HEK293 (cell line): Measurements from ENCODE around the gene IGLL1.

Experiments used
- CTCF ChIA-PET: fragments of 350-600 bp; formaldehyde crosslinking; extraction: SDS; loops from one replicate; lab custom pipeline; 2021; ENCODE audit warnings: antibody characterized with exemption; lab: Yijun Ruan, JAX
- POLR2A ChIA-PET: fragments of 300-600 bp; formaldehyde crosslinking; extraction: SDS; loops from one replicate; lab custom pipeline; 2020; ENCODE audit warnings: antibody characterized with exemption, inconsistent platforms; lab: Yijun Ruan, JAX
- H3K27ac ChIP-seq: fragments of 200-500 bp; sonication (Bioruptor generic); 2 replicates; pipeline ENCODE4 v1.5.1; 2014; ENCODE audit warnings: low read depth, low read length, control low read depth, inconsistent platforms; ENCODE audit errors: extremely low read depth
- H3K36me3 ChIP-seq, 2 experiments: fragments of 200-500 bp in 1 of 2; sonication (Bioruptor generic) in 1 of 2; 1 replicate in 1 of 2; 2 replicates in 1 of 2; pipeline ENCODE4 v1.5.1; 2014 to 2017; ENCODE audit warnings: inconsistent platforms in 2 of 2, low read length in 2 of 2; ENCODE audit not compliant: control insufficient read depth in 2 of 2, insufficient read depth in 1 of 2
- H3K4me1 ChIP-seq: fragments of 200-500 bp; sonication (Bioruptor generic); 2 replicates; pipeline ENCODE4 v1.5.1; 2014; ENCODE audit warnings: mild to moderate bottlenecking, low read length, inconsistent platforms; ENCODE audit not compliant: control insufficient read depth, insufficient read depth
- H3K4me3 ChIP-seq: 2 replicates; pipeline ENCODE4 v1.5.1; 2011; ENCODE audit warnings: low read depth, mild to moderate bottlenecking, control low read depth, low read length, moderate library complexity
- H3K9me3 ChIP-seq: fragments of 200-500 bp; sonication (Bioruptor generic); 2 replicates; pipeline ENCODE4 v1.5.1; 2014; ENCODE audit warnings: low read depth, low read length, inconsistent platforms; ENCODE audit not compliant: control insufficient read depth, insufficient read depth
- GLI2 ChIP-seq: fragments of 450-650 bp; formaldehyde crosslinking; IDR thresholded peaks from 2 replicates; pipeline ENCODE4; 2017; ENCODE audit warnings: missing biosample characterization, missing genetic modification characterization, low read depth, borderline replicate concordance
- KLF7 ChIP-seq: fragments of 450-650 bp; formaldehyde crosslinking; IDR thresholded peaks from 2 replicates; pipeline ENCODE4 v1.5.1; 2016; ENCODE audit warnings: missing biosample characterization, missing genetic modification characterization, borderline replicate concordance
- MZF1 ChIP-seq: fragments of 450-650 bp; formaldehyde crosslinking; IDR thresholded peaks from 2 replicates; pipeline ENCODE4 v1.5.1; 2017; ENCODE audit warnings: missing biosample characterization, missing genetic modification characterization, borderline replicate concordance
- REPIN1 ChIP-seq: fragments of 450-650 bp; formaldehyde crosslinking; IDR thresholded peaks from 2 replicates; pipeline ENCODE4 v1.5.1; 2017; ENCODE audit warnings: missing biosample characterization, missing genetic modification characterization, low read depth
- SETDB1 ChIP-seq: IDR thresholded peaks from one replicate; pipeline ENCODE4 v1.6.1; 2017; ENCODE audit warnings: mild to moderate bottlenecking, low read length, moderate library complexity, mixed read lengths; ENCODE audit not compliant: insufficient read length
- ZBTB1 ChIP-seq: fragments of 450-650 bp; formaldehyde crosslinking; IDR thresholded peaks from 2 replicates; pipeline ENCODE4 v1.5.1; 2016; ENCODE audit warnings: missing biosample characterization, missing genetic modification characterization
- ZBTB11 ChIP-seq: fragments of 450-650 bp; formaldehyde crosslinking; conservative IDR thresholded peaks from 2 replicates; pipeline ENCODE4 v1.5.1; 2016; ENCODE audit warnings: low read depth, missing biosample characterization, missing genetic modification characterization
- ZBTB20 ChIP-seq: fragments of 450-650 bp; formaldehyde crosslinking; IDR thresholded peaks from 2 replicates; pipeline ENCODE4 v1.5.1; 2016; ENCODE audit warnings: missing biosample characterization, missing genetic modification characterization
- ZFP3 ChIP-seq: fragments of 450-650 bp; formaldehyde crosslinking; IDR thresholded peaks from 2 replicates; pipeline ENCODE4 v1.5.1; 2016; ENCODE audit warnings: low read depth, missing biosample characterization, missing genetic modification characterization
- ZNF138 ChIP-seq: fragments of 450-650 bp; formaldehyde crosslinking; IDR thresholded peaks from 2 replicates; pipeline ENCODE4 v1.5.1; 2016; ENCODE audit warnings: missing biosample characterization, missing genetic modification characterization, borderline replicate concordance
- ZNF148 ChIP-seq: fragments of 450-650 bp; formaldehyde crosslinking; IDR thresholded peaks from 2 replicates; pipeline ENCODE4 v1.5.0; 2017; ENCODE audit warnings: missing biosample characterization, missing genetic modification characterization, borderline replicate concordance
- ZNF175 ChIP-seq: fragments of 450-650 bp; formaldehyde crosslinking; IDR thresholded peaks from 2 replicates; pipeline ENCODE4 v1.5.1; 2016; ENCODE audit warnings: missing biosample characterization, missing genetic modification characterization
- ZNF211 ChIP-seq: fragments of 450-650 bp; formaldehyde crosslinking; IDR thresholded peaks from 2 replicates; pipeline ENCODE4 v1.5.1; 2016; ENCODE audit warnings: low read depth, missing biosample characterization, missing genetic modification characterization
- ZNF311 ChIP-seq: fragments of 450-650 bp; formaldehyde crosslinking; IDR thresholded peaks from 2 replicates; pipeline ENCODE4 v1.5.1; 2017; ENCODE audit warnings: missing biosample characterization, missing genetic modification characterization, borderline replicate concordance
- ZNF324 ChIP-seq: fragments of 450-650 bp; formaldehyde crosslinking; IDR thresholded peaks from 2 replicates; pipeline ENCODE4 v1.5.1; 2016; ENCODE audit warnings: missing biosample characterization, missing genetic modification characterization
- ZNF354C ChIP-seq: fragments of 450-650 bp; formaldehyde crosslinking; IDR thresholded peaks from 2 replicates; pipeline ENCODE4 v1.5.1; 2016; ENCODE audit warnings: missing biosample characterization, missing genetic modification characterization, low read depth, borderline replicate concordance
- ZNF366 ChIP-seq: fragments of 450-650 bp; formaldehyde crosslinking; conservative IDR thresholded peaks from 2 replicates; pipeline ENCODE4 v1.5.1; 2016; ENCODE audit warnings: missing biosample characterization, missing genetic modification characterization
- ZNF37A ChIP-seq: fragments of 450-650 bp; IDR thresholded peaks from 2 replicates; pipeline ENCODE4 v1.5.1; 2018; ENCODE audit warnings: missing biosample characterization, missing genetic modification characterization
- ZNF561 ChIP-seq: fragments of 450-650 bp; IDR thresholded peaks from 2 replicates; pipeline ENCODE4 v1.5.1; 2018; ENCODE audit warnings: missing biosample characterization, missing genetic modification characterization, borderline replicate concordance
- ZNF571 ChIP-seq: fragments of 450-650 bp; formaldehyde crosslinking; IDR thresholded peaks from 2 replicates; pipeline ENCODE4 v1.5.0; 2017; ENCODE audit warnings: missing biosample characterization, missing genetic modification characterization
- ZNF585B ChIP-seq: fragments of 450-650 bp; formaldehyde crosslinking; IDR thresholded peaks from 2 replicates; pipeline ENCODE4 v1.5.1; 2016; ENCODE audit warnings: missing biosample characterization, missing genetic modification characterization
- ZNF626 ChIP-seq: fragments of 450-650 bp; sonication (Bioruptor Pico); formaldehyde crosslinking; IDR thresholded peaks from 2 replicates; pipeline ENCODE4 v1.5.1; 2018; ENCODE audit warnings: missing biosample characterization, missing genetic modification characterization, inconsistent platforms
- ZNF707 ChIP-seq: fragments of 450-650 bp; formaldehyde crosslinking; IDR thresholded peaks from 2 replicates; pipeline ENCODE4 v1.5.1; 2016; ENCODE audit warnings: missing biosample characterization, missing genetic modification characterization
- ZNF792 ChIP-seq: fragments of 450-650 bp; formaldehyde crosslinking; IDR thresholded peaks from 2 replicates; pipeline ENCODE4 v1.5.1; 2016; ENCODE audit warnings: missing biosample characterization, missing genetic modification characterization
- ZNF843 ChIP-seq: fragments of 450-650 bp; formaldehyde crosslinking; IDR thresholded peaks from 2 replicates; pipeline ENCODE4 v1.5.1; 2016; ENCODE audit warnings: missing biosample characterization, missing genetic modification characterization
- ZSCAN23 ChIP-seq: fragments of 450-650 bp; formaldehyde crosslinking; IDR thresholded peaks from 2 replicates; pipeline ENCODE4 v1.5.1; 2016; ENCODE audit warnings: missing biosample characterization, missing genetic modification characterization
- TF ChIP-seq, protein P1 (sequence below): fragments of 450-650 bp; formaldehyde crosslinking; IDR thresholded peaks from 2 replicates; pipeline ENCODE4 v1.5.1; 2016; ENCODE audit warnings: missing biosample characterization, missing genetic modification characterization

IGLL1 gene

DNA sequence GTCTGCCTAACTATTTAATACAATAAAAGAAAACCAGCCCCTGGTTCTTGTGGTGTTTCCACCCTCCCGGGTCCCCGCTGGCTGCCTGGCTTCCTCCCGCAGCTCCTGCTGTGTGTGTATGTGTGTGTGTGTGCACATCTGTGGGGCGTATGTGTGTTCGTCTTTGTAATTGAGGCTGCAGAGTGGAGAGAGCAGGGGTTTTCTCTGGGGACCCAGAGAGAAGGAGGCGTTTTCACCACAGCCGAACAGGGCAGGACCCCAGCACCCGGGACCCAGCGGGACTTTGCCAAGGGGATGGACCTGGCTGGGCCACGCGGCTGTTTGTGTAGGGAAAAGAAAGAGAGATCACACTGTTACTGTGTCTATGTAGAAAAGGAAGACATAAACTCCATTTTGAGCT is 42.7 kb downstream of the IGLL1 start:
- no peaks in the 10 kb centered on the region for H3K9me3 ChIP-seq
- CTCF ChIA-PET: interaction anchor here (0.6 to 0.7 kb wide), 2 partner anchors 160 to 453 kb away, joined by 3 read pairs; no protein-coding TSS in a partner anchor
- peaks cover 7% of the 10 kb centered on the region; the same call in 1 of the 2 replicates for H3K4me1 ChIP-seq
- no peak overlapping the region for H3K27ac ChIP-seq
- H3K36me3 ChIP-seq: no peaks in the 10 kb centered on the region
- TF ChIP-seq ZBTB1 (tag by site-specific recombination): no peak
- TF ChIP-seq ZBTB20 (tag by site-specific recombination): no peak
- TF ChIP-seq, protein P1, sequence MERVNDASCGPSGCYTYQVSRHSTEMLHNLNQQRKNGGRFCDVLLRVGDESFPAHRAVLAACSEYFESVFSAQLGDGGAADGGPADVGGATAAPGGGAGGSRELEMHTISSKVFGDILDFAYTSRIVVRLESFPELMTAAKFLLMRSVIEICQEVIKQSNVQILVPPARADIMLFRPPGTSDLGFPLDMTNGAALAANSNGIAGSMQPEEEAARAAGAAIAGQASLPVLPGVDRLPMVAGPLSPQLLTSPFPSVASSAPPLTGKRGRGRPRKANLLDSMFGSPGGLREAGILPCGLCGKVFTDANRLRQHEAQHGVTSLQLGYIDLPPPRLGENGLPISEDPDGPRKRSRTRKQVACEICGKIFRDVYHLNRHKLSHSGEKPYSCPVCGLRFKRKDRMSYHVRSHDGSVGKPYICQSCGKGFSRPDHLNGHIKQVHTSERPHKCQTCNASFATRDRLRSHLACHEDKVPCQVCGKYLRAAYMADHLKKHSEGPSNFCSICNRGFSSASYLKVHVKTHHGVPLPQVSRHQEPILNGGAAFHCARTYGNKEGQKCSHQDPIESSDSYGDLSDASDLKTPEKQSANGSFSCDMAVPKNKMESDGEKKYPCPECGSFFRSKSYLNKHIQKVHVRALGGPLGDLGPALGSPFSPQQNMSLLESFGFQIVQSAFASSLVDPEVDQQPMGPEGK (tag by site-specific recombination): no peak
- no peak for TF ChIP-seq ZNF571 (tag by site-specific recombination)
- no peak for TF ChIP-seq ZNF366 (tag by site-specific recombination)
- TF ChIP-seq KLF7: no peak
- TF ChIP-seq ZSCAN23: no peak
- TF ChIP-seq ZNF138 (tag by site-specific recombination): no peak
- TF ChIP-seq ZNF561 (tag by site-specific recombination): no peak
- TF ChIP-seq ZNF707: no peak
- no peak for TF ChIP-seq GLI2 (tag by site-specific recombination)
- TF ChIP-seq, all 188 proteins: peak for 0
- no peak overlapping the region for H3K4me3 ChIP-seq
- POLR2A ChIA-PET: no interaction called here

DNA sequence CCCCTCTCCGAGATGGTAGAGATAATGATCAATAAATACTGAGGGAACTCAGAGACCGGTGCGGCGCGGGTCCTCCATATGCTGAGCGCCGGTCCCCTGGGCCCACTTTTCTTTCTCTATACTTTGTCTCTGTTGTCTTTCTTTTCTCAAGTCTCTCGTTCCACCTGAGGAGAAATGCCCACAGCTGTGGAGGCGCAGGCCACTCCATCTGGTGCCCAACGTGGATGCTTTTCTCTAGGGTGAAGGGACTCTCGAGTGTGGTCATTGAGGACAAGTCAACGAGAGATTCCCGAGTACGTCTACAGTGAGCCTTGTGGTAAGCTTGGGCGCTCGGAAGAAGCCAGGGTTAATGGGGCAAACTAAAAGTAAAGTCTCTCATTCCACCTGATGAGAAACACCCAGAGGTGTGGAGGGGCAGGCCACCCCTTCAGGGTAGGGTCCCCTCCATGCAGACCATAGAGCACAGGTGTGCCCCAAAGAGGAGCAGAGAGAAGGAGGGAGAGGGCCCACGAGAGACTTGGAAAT is 43.2 kb downstream of the IGLL1 start:
- CTCF ChIA-PET: interaction anchor here (0.6 kb wide), 1 partner anchor 366 kb away, joined by 3 read pairs; no protein-coding TSS in a partner anchor
- TF ChIP-seq ZNF211 (no peak), ZNF324 (tag by site-specific recombination) (no peak), SETDB1 (no peak), ZNF354C (tag by site-specific recombination) (no peak), ZFP3 (tag by site-specific recombination) (no peak), ZNF843 (tag by site-specific recombination) (no peak), ZNF792 (tag by site-specific recombination) (no peak), ZBTB11 (tag by site-specific recombination) (no peak), ZNF707 (no peak), ZNF311 (tag by site-specific recombination) (no peak), MZF1 (no peak), ZNF175 (tag by site-specific recombination) (no peak), ZNF626 (tag by site-specific recombination) (no peak), REPIN1 (tag by site-specific recombination) (no peak), ZNF148 (tag by site-specific recombination) (no peak), ZNF585B (tag by site-specific recombination) (no peak), ZBTB1 (tag by site-specific recombination) (no peak), ZNF37A (tag by site-specific recombination) (no peak)
- POLR2A ChIA-PET: no interaction called here
- H3K9me3 ChIP-seq: no peaks in the 10 kb centered on the region
- H3K4me1 ChIP-seq: peaks cover 7% of the 10 kb centered on the region; the same call in 1 of the 2 replicates
- H3K36me3 ChIP-seq: no peaks in the 10 kb centered on the region
- H3K4me3 ChIP-seq: no peak overlapping the region
- no peak overlapping the region for H3K27ac ChIP-seq
